Measurements from ENCODE around the gene TBX10. TPM values are rescaled to one million over a fixed set of nuclear protein-coding genes. Genes with fewer than 3 reads are reported as not detected.
"Not testable (repeated sequence)": the region's sequence is repeated elsewhere in the genome, so short reads cannot be mapped to it uniquely, and the experiment has no call there.

Gene TBX10
- total and polyA plus RNA-seq, 2 donors (not counting 3 experiments of a cell fraction or from before 2014, with no cell fraction given): not detected

DNA sequence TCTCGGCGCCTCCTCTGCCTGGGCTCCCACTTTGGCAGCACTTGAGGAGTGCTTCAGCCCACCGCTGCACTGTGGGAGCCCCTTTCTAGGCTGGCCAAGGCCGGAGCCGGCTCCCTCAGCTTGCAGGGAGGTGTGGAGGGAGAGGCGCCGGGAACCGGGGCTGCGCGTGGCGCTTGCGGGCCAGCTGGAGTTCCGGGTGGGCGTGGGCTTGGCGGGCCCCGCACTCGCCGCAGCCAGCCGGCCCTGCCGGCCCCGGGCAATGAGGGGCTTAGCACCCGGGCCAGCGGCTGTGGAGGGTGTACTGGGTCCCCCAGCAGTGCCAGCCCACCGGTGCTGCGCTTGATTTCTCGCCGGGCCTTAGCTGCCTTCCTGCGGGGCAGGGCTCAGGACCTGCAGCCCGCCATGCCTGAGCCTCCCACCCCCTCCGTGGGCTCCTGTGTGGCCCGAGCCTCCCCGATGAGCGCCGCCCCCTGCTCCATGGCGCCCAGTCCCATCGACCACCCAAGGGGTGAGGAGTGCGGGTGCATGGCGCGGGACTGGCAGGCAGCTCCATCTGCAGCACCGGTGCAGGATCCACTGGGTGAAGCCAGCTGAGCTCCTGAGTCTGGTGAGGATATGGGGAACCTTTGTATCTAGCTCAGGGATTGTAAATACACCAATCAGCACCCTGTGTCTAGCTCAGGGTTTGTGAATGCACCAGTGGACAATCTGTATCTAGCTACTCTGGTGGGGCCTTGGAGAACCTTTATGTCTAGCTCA, 20.5 kb downstream of the TBX10 start:
- H3K4me3 ChIP-seq (replicated peaks in 1 of 3; ENCODE audit: insufficient read depth in 1 of 3, low read depth in 1 of 3, low read length in 3 of 3); intact Hi-C loops (cut with micrococcal nuclease); H3K36me3 ChIP-seq (ENCODE audit: control insufficient read depth in 2 of 2, extremely low read depth in 1 of 2, insufficient read depth in 2 of 2, low read length in 2 of 2); H4K20me1 ChIP-seq (replicated peaks; ENCODE audit: control insufficient read depth, extremely low read depth, insufficient read depth, low read length); dilution Hi-C loops (cut with MboI; ENCODE audit: extremely low pct_ligation_motif_present, low sequenced_read_pairs); DNase-seq (ENCODE audit: low read depth, low spot score); FAIRE-seq; H3K79me2 ChIP-seq (ENCODE audit: control insufficient read depth, insufficient read depth, low read length); H3K9ac ChIP-seq (replicated peaks; ENCODE audit: extremely low read depth, insufficient read depth, low read length); H3K9me3 ChIP-seq (replicated peaks; ENCODE audit: control insufficient read depth, insufficient read depth, low read length); H3K9me1 ChIP-seq (replicated peaks; ENCODE audit: control insufficient read depth, extremely low read depth, insufficient read depth, low read length); H3K4me1 ChIP-seq (ENCODE audit: control insufficient read depth, extremely low read depth, insufficient read depth, low read length); H3K27ac ChIP-seq (ENCODE audit: insufficient read depth, low read depth, low read length); POLR2A ChIA-PET; H2AFZ ChIP-seq (ENCODE audit: low read depth, low read length); H3K4me2 ChIP-seq (ENCODE audit: insufficient read depth, low read length); BruUV-seq (replicated peaks): not testable (repeated sequence)
- CTCF ChIA-PET: interaction anchor here (2.3 kb wide), 1 partner anchor 11 kb away, joined by 11 read pairs; the partner anchor contains the start of gene NUDT8
- H3K27me3 ChIP-seq (ENCODE audit: control insufficient read depth in 2 of 2, insufficient read depth in 2 of 2, low read length in 2 of 2): peaks cover 14 to 21% of the 10 kb centered on the region in 2 experiments

- POLR2A ChIA-PET: no interaction called here
- Histone ChIP-seq H3K9me1 (replicated peaks; ENCODE audit: control insufficient read depth, extremely low read depth, insufficient read depth, low read length) (no peaks in the 10 kb centered on the region), H3K79me2 (ENCODE audit: control insufficient read depth, insufficient read depth, low read length) (no peaks in the 10 kb centered on the region), H2AFZ (ENCODE audit: low read depth, low read length) (no peak overlapping the region), H4K20me1 (replicated peaks; ENCODE audit: control insufficient read depth, extremely low read depth, insufficient read depth, low read length) (no peaks in the 10 kb centered on the region), H3K4me2 (ENCODE audit: insufficient read depth, low read length) (no peak overlapping the region), H3K4me1 (ENCODE audit: control insufficient read depth, extremely low read depth, insufficient read depth, low read length) (no peaks in the 10 kb centered on the region), H3K9ac (replicated peaks; ENCODE audit: extremely low read depth, insufficient read depth, low read length) (no peak overlapping the region), H3K27ac (ENCODE audit: insufficient read depth, low read depth, low read length) (no peak overlapping the region), H3K36me3 (ENCODE audit: control insufficient read depth in 2 of 2, extremely low read depth in 1 of 2, insufficient read depth in 2 of 2, low read length in 2 of 2) (no peaks in the 10 kb centered on the region), H3K27me3 (ENCODE audit: control insufficient read depth in 2 of 2, insufficient read depth in 2 of 2, low read length in 2 of 2) (peaks cover 14 to 21% of the 10 kb centered on the region in 2 experiments), H3K4me3 (replicated peaks in 1 of 3; ENCODE audit: insufficient read depth in 1 of 3, low read depth in 1 of 3, low read length in 3 of 3) (no peak overlapping the region), H3K9me3 (replicated peaks; ENCODE audit: control insufficient read depth, insufficient read depth, low read length) (no peaks in the 10 kb centered on the region)
- TF ChIP-seq EZH2 (IDR thresholded peaks at IDR 0.05; ENCODE audit: borderline replicate concordance, low read depth, low read length, severe bottlenecking): no peak
- TF ChIP-seq POLR2AphosphoS5 (IDR thresholded peaks at IDR 0.05; ENCODE audit: insufficient read depth, low read depth, low read length): no peak
- TF ChIP-seq, protein P1, sequence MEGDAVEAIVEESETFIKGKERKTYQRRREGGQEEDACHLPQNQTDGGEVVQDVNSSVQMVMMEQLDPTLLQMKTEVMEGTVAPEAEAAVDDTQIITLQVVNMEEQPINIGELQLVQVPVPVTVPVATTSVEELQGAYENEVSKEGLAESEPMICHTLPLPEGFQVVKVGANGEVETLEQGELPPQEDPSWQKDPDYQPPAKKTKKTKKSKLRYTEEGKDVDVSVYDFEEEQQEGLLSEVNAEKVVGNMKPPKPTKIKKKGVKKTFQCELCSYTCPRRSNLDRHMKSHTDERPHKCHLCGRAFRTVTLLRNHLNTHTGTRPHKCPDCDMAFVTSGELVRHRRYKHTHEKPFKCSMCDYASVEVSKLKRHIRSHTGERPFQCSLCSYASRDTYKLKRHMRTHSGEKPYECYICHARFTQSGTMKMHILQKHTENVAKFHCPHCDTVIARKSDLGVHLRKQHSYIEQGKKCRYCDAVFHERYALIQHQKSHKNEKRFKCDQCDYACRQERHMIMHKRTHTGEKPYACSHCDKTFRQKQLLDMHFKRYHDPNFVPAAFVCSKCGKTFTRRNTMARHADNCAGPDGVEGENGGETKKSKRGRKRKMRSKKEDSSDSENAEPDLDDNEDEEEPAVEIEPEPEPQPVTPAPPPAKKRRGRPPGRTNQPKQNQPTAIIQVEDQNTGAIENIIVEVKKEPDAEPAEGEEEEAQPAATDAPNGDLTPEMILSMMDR (IDR thresholded peaks at IDR 0.05; ENCODE audit: extremely low read depth in 1 of 2, insufficient read depth in 1 of 2, low read depth in 1 of 2, low read length in 2 of 2): no peak
- TF ChIP-seq MYC (IDR thresholded peaks at IDR 0.05; ENCODE audit: low read depth, low read length): no peak
- no peak for TF ChIP-seq JUN (IDR thresholded peaks at IDR 0.05; ENCODE audit: borderline replicate concordance, insufficient read depth, insufficient read length, low read depth)
- intact Hi-C loops (cut with micrococcal nuclease) (no loop called here), dilution Hi-C loops (cut with MboI; ENCODE audit: extremely low pct_ligation_motif_present, low sequenced_read_pairs) (no loop called here)
- FAIRE-seq: no peak
- BruUV-seq (replicated peaks): no TSS peak
- no peak for DNase-seq (ENCODE audit: low read depth, low spot score)
- CTCF ChIA-PET: interaction anchor here (6.8 kb wide), 1 partner anchor 11 kb away, joined by 98 read pairs; the partner anchor contains the start of gene NUDT8
These were observed 22.2 kb downstream of the TBX10 start for GRCh38 chr11:67617243-67617953.
